ENCODE measurements around the gene CDH13. TPM values are rescaled to one million over a fixed set of nuclear protein-coding genes. Genes with fewer than 3 reads are reported as not detected.

The CDH13 gene
- total RNA-seq, 1 experiment from 2014 or later: 2.1 TPM

DNA sequence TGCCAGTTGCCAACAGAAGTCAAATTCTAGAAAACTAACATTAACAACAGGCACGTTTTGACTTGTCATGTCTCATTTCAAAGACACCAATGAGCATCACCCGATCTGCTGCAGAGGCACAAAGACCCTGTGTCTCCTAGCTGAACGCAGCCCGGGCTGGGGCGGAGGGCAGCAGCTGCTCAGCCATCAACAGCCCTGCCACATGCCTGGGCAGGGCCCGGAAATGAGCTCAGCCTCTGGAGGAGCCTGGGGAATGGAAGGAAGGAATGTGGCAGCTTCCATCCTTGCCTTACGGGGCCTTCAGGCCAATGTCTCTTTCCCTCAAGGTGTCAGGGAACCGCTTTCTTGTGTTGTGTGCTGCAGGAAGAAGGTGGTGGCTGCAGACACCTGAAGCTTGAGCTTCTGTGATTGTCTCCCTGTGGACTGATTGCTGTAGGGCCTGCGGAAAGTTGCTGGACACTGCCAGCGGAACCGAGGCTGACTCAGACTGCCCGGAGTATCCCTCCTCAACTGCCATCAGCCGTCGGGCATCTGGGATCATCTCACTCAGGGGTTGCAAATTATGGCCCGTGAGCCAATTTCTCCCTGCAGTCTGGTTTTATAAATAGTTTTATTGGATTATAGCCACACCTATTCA lies 7.3 kb downstream of the CDH13 start:
- CTCF ChIA-PET: no interaction called here
- Histone ChIP-seq H3K27me3 (replicated peaks; ENCODE audit: insufficient read depth, low read depth, low read length, poor library complexity) (peaks cover 15% of the 10 kb centered on the region), H3K36me3 (ENCODE audit: insufficient read depth, low read length, poor library complexity, severe bottlenecking) (no peaks in the 10 kb centered on the region), H3K4me3 (ENCODE audit: low read depth, low read length, poor library complexity, severe bottlenecking) (no peak overlapping the region), H3K4me1 (ENCODE audit: insufficient read depth, low read length, poor library complexity, severe bottlenecking) (peaks cover 10% of the 10 kb centered on the region), H3K9me3 (ENCODE audit: low read depth, low read length, poor library complexity, severe bottlenecking) (no peaks in the 10 kb centered on the region), H3K27ac (ENCODE audit: low read depth, low read length, poor library complexity, severe bottlenecking) (no peak overlapping the region)
- no peak for DNase-seq (ENCODE audit: low spot score)
- POLR2A ChIA-PET (ENCODE audit: low non-redundant PET): no interaction called here
- intact Hi-C loops (cut with micrococcal nuclease; ENCODE audit: unreplicated experiment): loop anchor here (10.0 kb wide), 1 partner anchor 689 kb away; no protein-coding TSS in a partner anchor
- TF ChIP-seq EZH2 (IDR thresholded peaks at IDR 0.05; ENCODE audit: borderline replicate concordance, low read depth, low read length, poor library complexity, severe bottlenecking) (no peak), CTCF (conservative IDR thresholded peaks at IDR 0.05; ENCODE audit: low read depth, low read length) (no peak)
- BruUV-seq (replicated peaks): no TSS peak

- no peak overlapping the region for H3K4me3 ChIP-seq (ENCODE audit: low read depth, low read length, poor library complexity, severe bottlenecking)
- peaks cover 5% of the 10 kb centered on the region for H3K27me3 ChIP-seq (replicated peaks; ENCODE audit: insufficient read depth, low read depth, low read length, poor library complexity)
- H3K27ac ChIP-seq (ENCODE audit: low read depth, low read length, poor library complexity, severe bottlenecking): no peak overlapping the region
- ChIA-PET CTCF (no interaction called here), POLR2A (ENCODE audit: low non-redundant PET) (no interaction called here)
- no peaks in the 10 kb centered on the region for H3K36me3 ChIP-seq (ENCODE audit: insufficient read depth, low read length, poor library complexity, severe bottlenecking)
- TF ChIP-seq CTCF (conservative IDR thresholded peaks at IDR 0.05; ENCODE audit: low read depth, low read length) (no peak), EZH2 (IDR thresholded peaks at IDR 0.05; ENCODE audit: borderline replicate concordance, low read depth, low read length, poor library complexity, severe bottlenecking) (no peak)
- no TSS peak for BruUV-seq (replicated peaks)
- intact Hi-C loops (cut with micrococcal nuclease; ENCODE audit: unreplicated experiment): loop anchor here (10.0 kb wide), 1 partner anchor 690 kb away; no protein-coding TSS in a partner anchor
- H3K4me1 ChIP-seq (ENCODE audit: insufficient read depth, low read length, poor library complexity, severe bottlenecking): peaks cover 11% of the 10 kb centered on the region
- no peaks in the 10 kb centered on the region for H3K9me3 ChIP-seq (ENCODE audit: low read depth, low read length, poor library complexity, severe bottlenecking)
- DNase-seq (ENCODE audit: low spot score): no peak
These were observed 8.3 kb downstream of the CDH13 start for GRCh38 chr16:82634955-82635610.

GRCh38 chr16:82636485-82636884 lies 9.7 kb downstream of the CDH13 start:
- CTCF ChIA-PET: no interaction called here
- BruUV-seq (replicated peaks): no TSS peak
- POLR2A ChIA-PET (ENCODE audit: low non-redundant PET): no interaction called here
- no peak for DNase-seq (ENCODE audit: low spot score)
- TF ChIP-seq EZH2 (IDR thresholded peaks at IDR 0.05; ENCODE audit: borderline replicate concordance, low read depth, low read length, poor library complexity, severe bottlenecking) (no peak), CTCF (conservative IDR thresholded peaks at IDR 0.05; ENCODE audit: low read depth, low read length) (no peak)
- intact Hi-C loops (cut with micrococcal nuclease; ENCODE audit: unreplicated experiment): loop anchor here (10.0 kb wide), 1 partner anchor 692 kb away; no protein-coding TSS in a partner anchor
- Histone ChIP-seq H3K27me3 (replicated peaks; ENCODE audit: insufficient read depth, low read depth, low read length, poor library complexity) (no peaks in the 10 kb centered on the region), H3K4me1 (ENCODE audit: insufficient read depth, low read length, poor library complexity, severe bottlenecking) (peaks cover 11% of the 10 kb centered on the region), H3K9me3 (ENCODE audit: low read depth, low read length, poor library complexity, severe bottlenecking) (no peaks in the 10 kb centered on the region), H3K36me3 (ENCODE audit: insufficient read depth, low read length, poor library complexity, severe bottlenecking) (no peaks in the 10 kb centered on the region), H3K27ac (ENCODE audit: low read depth, low read length, poor library complexity, severe bottlenecking) (no peak overlapping the region), H3K4me3 (ENCODE audit: low read depth, low read length, poor library complexity, severe bottlenecking) (no peak overlapping the region)

Measured in A673 (cell line).